GM23338 (cell line): ENCODE data around the gene MYO18A. TPM values are rescaled to one million over a fixed set of nuclear protein-coding genes. Genes with fewer than 3 reads are reported as not detected.

Experiments used
- ATAC-seq: fragments of 200-7000 bp; cut with Tn5 transposase; 3 replicates; pipeline ENCODE4 v1.9.1; 2020
- DNase-seq: peaks from one replicate; pipeline ENCODE4 v3.0.0-alpha.2; 2015; ENCODE audit warnings: low spot score
- H2AFZ ChIP-seq: fragments of 200-600 bp; sonication (generic); 2 replicates; pipeline ENCODE4 v1.8.0; 2016; ENCODE audit warnings: antibody characterized with exemption, mild to moderate bottlenecking, moderate library complexity
- H3F3A ChIP-seq: fragments of 200-600 bp; sonication (generic); replicated peaks from 2 replicates; pipeline ENCODE4 v1.8.0; 2017; ENCODE audit warnings: antibody characterized with exemption, mixed run types, low read depth
- H3K27ac ChIP-seq: fragments of 200-600 bp; sonication (generic); 2 replicates; pipeline ENCODE4 v1.6.1; 2016; ENCODE audit warnings: low read depth
- H3K27me3 ChIP-seq: fragments of 200-600 bp; sonication (generic); 2 replicates; pipeline ENCODE4 v1.8.0; 2016; ENCODE audit warnings: mild to moderate bottlenecking, mixed run types, moderate library complexity; ENCODE audit not compliant: insufficient read depth
- H3K36me3 ChIP-seq: fragments of 200-600 bp; sonication (generic); 2 replicates; pipeline ENCODE4 v1.8.0; 2016; ENCODE audit warnings: mild to moderate bottlenecking; ENCODE audit not compliant: insufficient read depth
- H3K4me1 ChIP-seq: fragments of 200-600 bp; sonication (generic); 2 replicates; pipeline ENCODE4 v1.8.0; 2016; ENCODE audit warnings: mild to moderate bottlenecking, moderate library complexity; ENCODE audit not compliant: insufficient read depth
- H3K4me2 ChIP-seq: fragments of 200-600 bp; sonication (generic); 2 replicates; pipeline ENCODE4 v1.7.1; 2017; ENCODE audit warnings: mixed run types
- H3K4me3 ChIP-seq: fragments of 200-600 bp; sonication (generic); 2 replicates; pipeline ENCODE4 v1.6.1; 2016; ENCODE audit warnings: mixed run types
- H3K79me2 ChIP-seq: fragments of 200-600 bp; sonication (generic); replicated peaks from 2 replicates; pipeline ENCODE4 v1.8.0; 2017; ENCODE audit warnings: mild to moderate bottlenecking; ENCODE audit not compliant: insufficient read depth
- H3K9me2 ChIP-seq: fragments of 200-600 bp; sonication (generic); 2 replicates; pipeline ENCODE4 v1.8.0; 2017; ENCODE audit not compliant: insufficient read depth
- H4K20me1 ChIP-seq: fragments of 200-600 bp; sonication (generic); replicated peaks from 2 replicates; pipeline ENCODE4 v1.8.0; 2017; ENCODE audit warnings: mild to moderate bottlenecking; ENCODE audit not compliant: insufficient read depth
- H3K27ac Mint-ChIP-seq: 2 replicates; pipeline ENCODE4 v1.8.0; 2020; ENCODE audit warnings: inconsistent platforms, mild to moderate bottlenecking, moderate library complexity, mixed read lengths
- H3K27me3 Mint-ChIP-seq: 3 replicates; pipeline ENCODE4 v1.8.0; 2022; ENCODE audit warnings: low read depth, mild to moderate bottlenecking, moderate library complexity, mixed read lengths, inconsistent platforms; ENCODE audit not compliant: insufficient read depth, poor library complexity
- H3K36me3 Mint-ChIP-seq: 3 replicates; pipeline ENCODE4 v1.8.0; 2021; ENCODE audit warnings: low read depth, mild to moderate bottlenecking, inconsistent platforms, moderate library complexity, mixed read lengths
- H3K4me1 Mint-ChIP-seq: 3 replicates; pipeline ENCODE4 v1.8.0; 2020; ENCODE audit warnings: mild to moderate bottlenecking, inconsistent platforms, mixed read lengths
- H3K4me3 Mint-ChIP-seq: 3 replicates; pipeline ENCODE4 v1.8.0; 2021; ENCODE audit warnings: moderate library complexity, mild to moderate bottlenecking, inconsistent platforms, mixed read lengths
- H3K9me3 Mint-ChIP-seq: 3 replicates; pipeline ENCODE4 v1.8.0; 2020; ENCODE audit warnings: moderate library complexity, mild to moderate bottlenecking, inconsistent platforms, mixed read lengths
- CREB1 ChIP-seq: fragments of 250-450 bp; sonication (Bioruptor Pico); IDR thresholded peaks from 2 replicates; pipeline ENCODE4 v1.5.0; 2020; ENCODE audit warnings: low read depth, mild to moderate bottlenecking, moderate library complexity
- EZH2 ChIP-seq: fragments of 200-600 bp; sonication (generic); IDR thresholded peaks from one replicate; pipeline ENCODE4 v1.8.0; 2017; ENCODE audit warnings: antibody characterized with exemption, mild to moderate bottlenecking, low read depth; ENCODE audit not compliant: unreplicated experiment
- EZH2phosphoT487 ChIP-seq: fragments of 200-600 bp; sonication (generic); IDR thresholded peaks from one replicate; pipeline ENCODE4 v1.8.1; 2018; ENCODE audit warnings: antibody characterized with exemption; ENCODE audit not compliant: unreplicated experiment
- NANOG ChIP-seq: IDR thresholded peaks from 2 replicates; pipeline ENCODE4 v1.6.1; 2016; ENCODE audit warnings: antibody characterized with exemption, borderline replicate concordance
- POLR2AphosphoS5 ChIP-seq: IDR thresholded peaks from 2 replicates; pipeline ENCODE4 v1.6.1; 2016; ENCODE audit warnings: antibody characterized with exemption, low read depth
- STAT1 ChIP-seq: IDR thresholded peaks from one replicate; pipeline ENCODE4 v1.6.1; 2016; ENCODE audit warnings: antibody characterized with exemption; ENCODE audit not compliant: unreplicated experiment
- ZNF114 ChIP-seq: fragments of 250-450 bp; sonication (Bioruptor Pico); IDR thresholded peaks from 2 replicates; pipeline ENCODE4 v1.5.0; 2020; ENCODE audit warnings: mild to moderate bottlenecking, moderate library complexity
- ZNF331 ChIP-seq: fragments of 250-450 bp; sonication (Bioruptor Pico); IDR thresholded peaks from 2 replicates; pipeline ENCODE4 v1.5.0; 2020; ENCODE audit warnings: low read depth, mild to moderate bottlenecking, moderate library complexity
- polyA plus RNA-seq: library from polyadenylated mRNA; unstranded; fragments of >200 nt; fragmentation: Nextera tagmentation; extraction: Ambion mirVana; gene quantifications from 2 replicates; pipeline ENCODE4 v1.2.1, GENCODE V29; 2016
- total RNA-seq: library from RNA; depleted of rRNA; stranded (reverse); fragments of >200 nt; shearing (Covaris generic); gene quantifications from 2 replicates; pipeline ENCODE4 v1.2.3, GENCODE V29; 2014
- TF ChIP-seq, protein P1 (sequence below), 2 experiments: fragments of 200-600 bp in 1 of 2; sonication (generic) in 1 of 2; conservative IDR thresholded peaks; 2 replicates each; pipeline versions ENCODE4 v1.5.1 to v1.6.1; 2016 to 2017; ENCODE audit warnings: antibody characterized with exemption in 2 of 2, low read depth in 2 of 2, mild to moderate bottlenecking in 2 of 2, moderate library complexity in 1 of 2
- TF ChIP-seq, protein P2 (sequence below): fragments of 250-450 bp; sonication (Bioruptor Pico); IDR thresholded peaks from 2 replicates; pipeline ENCODE4 v1.5.0; 2020; ENCODE audit warnings: mild to moderate bottlenecking, moderate library complexity
- TF ChIP-seq, protein P3 (sequence below): IDR thresholded peaks from one replicate; pipeline ENCODE4 v1.6.1; 2018; ENCODE audit warnings: antibody characterized with exemption; ENCODE audit not compliant: unreplicated experiment
- TF ChIP-seq, protein P4 (sequence below): IDR thresholded peaks from 2 replicates; pipeline ENCODE4 v1.6.1; 2016; ENCODE audit warnings: antibody characterized with exemption

MYO18A gene
- total and polyA plus RNA-seq, 2 experiments from 2014 or later: 18.3 to 37.5 TPM

DNA sequence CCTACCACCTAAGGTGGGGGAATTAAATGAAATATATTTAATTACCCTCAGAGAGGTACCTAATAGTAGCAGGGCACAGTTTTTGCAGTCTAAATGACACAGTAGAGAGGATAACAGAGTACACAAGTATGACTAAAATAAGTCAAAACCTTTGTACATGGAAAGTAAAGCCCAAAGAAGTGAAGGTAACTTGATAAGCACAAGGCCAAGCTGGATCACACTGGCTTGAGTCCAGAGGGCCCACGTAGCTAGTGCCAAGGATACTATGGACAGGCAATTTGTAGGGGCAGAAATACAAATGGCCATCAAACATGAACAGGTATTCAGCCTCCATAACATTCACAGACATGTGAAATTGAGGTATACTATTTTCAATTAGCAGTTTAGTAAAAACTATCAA is 7.6 kb downstream of the MYO18A start:
- Histone ChIP-seq H3K9me2 (no peaks in the 10 kb centered on the region), H3K4me1 (peaks cover 13% of the 10 kb centered on the region), H3K27me3 (no peaks in the 10 kb centered on the region), H2AFZ (no peak overlapping the region), H3F3A (peaks cover 5% of the 10 kb centered on the region; the same call in 1 of the 2 replicates), H4K20me1 (no peaks in the 10 kb centered on the region; the same call in 1 of the 2 replicates), H3K4me3 (no peak overlapping the region), H3K4me2 (no peak overlapping the region), H3K27ac (no peak overlapping the region), H3K36me3 (no peaks in the 10 kb centered on the region), H3K79me2 (peaks cover 52% of the 10 kb centered on the region)
- Mint-ChIP-seq H3K27me3 (no peaks in the 10 kb centered on the region), H3K36me3 (no peaks in the 10 kb centered on the region), H3K4me1 (peaks cover 21% of the 10 kb centered on the region), H3K9me3 (no peaks in the 10 kb centered on the region), H3K4me3 (no peak overlapping the region), H3K27ac (no peak overlapping the region)
- ATAC-seq (no peak), DNase-seq (no peak)
- TF ChIP-seq CREB1 (CRISPR knock-in tag) (no peak), EZH2phosphoT487 (no peak), ZNF331 (no peak), POLR2AphosphoS5 (no peak), NANOG (no peak), STAT1 (no peak), ZNF114 (CRISPR knock-in tag) (no peak), EZH2 (no peak)
- TF ChIP-seq, protein P1, sequence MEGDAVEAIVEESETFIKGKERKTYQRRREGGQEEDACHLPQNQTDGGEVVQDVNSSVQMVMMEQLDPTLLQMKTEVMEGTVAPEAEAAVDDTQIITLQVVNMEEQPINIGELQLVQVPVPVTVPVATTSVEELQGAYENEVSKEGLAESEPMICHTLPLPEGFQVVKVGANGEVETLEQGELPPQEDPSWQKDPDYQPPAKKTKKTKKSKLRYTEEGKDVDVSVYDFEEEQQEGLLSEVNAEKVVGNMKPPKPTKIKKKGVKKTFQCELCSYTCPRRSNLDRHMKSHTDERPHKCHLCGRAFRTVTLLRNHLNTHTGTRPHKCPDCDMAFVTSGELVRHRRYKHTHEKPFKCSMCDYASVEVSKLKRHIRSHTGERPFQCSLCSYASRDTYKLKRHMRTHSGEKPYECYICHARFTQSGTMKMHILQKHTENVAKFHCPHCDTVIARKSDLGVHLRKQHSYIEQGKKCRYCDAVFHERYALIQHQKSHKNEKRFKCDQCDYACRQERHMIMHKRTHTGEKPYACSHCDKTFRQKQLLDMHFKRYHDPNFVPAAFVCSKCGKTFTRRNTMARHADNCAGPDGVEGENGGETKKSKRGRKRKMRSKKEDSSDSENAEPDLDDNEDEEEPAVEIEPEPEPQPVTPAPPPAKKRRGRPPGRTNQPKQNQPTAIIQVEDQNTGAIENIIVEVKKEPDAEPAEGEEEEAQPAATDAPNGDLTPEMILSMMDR (conservative IDR thresholded peaks at IDR 0.05; ENCODE audit: low read depth in 2 of 2): no peak
- TF ChIP-seq, protein P2, sequence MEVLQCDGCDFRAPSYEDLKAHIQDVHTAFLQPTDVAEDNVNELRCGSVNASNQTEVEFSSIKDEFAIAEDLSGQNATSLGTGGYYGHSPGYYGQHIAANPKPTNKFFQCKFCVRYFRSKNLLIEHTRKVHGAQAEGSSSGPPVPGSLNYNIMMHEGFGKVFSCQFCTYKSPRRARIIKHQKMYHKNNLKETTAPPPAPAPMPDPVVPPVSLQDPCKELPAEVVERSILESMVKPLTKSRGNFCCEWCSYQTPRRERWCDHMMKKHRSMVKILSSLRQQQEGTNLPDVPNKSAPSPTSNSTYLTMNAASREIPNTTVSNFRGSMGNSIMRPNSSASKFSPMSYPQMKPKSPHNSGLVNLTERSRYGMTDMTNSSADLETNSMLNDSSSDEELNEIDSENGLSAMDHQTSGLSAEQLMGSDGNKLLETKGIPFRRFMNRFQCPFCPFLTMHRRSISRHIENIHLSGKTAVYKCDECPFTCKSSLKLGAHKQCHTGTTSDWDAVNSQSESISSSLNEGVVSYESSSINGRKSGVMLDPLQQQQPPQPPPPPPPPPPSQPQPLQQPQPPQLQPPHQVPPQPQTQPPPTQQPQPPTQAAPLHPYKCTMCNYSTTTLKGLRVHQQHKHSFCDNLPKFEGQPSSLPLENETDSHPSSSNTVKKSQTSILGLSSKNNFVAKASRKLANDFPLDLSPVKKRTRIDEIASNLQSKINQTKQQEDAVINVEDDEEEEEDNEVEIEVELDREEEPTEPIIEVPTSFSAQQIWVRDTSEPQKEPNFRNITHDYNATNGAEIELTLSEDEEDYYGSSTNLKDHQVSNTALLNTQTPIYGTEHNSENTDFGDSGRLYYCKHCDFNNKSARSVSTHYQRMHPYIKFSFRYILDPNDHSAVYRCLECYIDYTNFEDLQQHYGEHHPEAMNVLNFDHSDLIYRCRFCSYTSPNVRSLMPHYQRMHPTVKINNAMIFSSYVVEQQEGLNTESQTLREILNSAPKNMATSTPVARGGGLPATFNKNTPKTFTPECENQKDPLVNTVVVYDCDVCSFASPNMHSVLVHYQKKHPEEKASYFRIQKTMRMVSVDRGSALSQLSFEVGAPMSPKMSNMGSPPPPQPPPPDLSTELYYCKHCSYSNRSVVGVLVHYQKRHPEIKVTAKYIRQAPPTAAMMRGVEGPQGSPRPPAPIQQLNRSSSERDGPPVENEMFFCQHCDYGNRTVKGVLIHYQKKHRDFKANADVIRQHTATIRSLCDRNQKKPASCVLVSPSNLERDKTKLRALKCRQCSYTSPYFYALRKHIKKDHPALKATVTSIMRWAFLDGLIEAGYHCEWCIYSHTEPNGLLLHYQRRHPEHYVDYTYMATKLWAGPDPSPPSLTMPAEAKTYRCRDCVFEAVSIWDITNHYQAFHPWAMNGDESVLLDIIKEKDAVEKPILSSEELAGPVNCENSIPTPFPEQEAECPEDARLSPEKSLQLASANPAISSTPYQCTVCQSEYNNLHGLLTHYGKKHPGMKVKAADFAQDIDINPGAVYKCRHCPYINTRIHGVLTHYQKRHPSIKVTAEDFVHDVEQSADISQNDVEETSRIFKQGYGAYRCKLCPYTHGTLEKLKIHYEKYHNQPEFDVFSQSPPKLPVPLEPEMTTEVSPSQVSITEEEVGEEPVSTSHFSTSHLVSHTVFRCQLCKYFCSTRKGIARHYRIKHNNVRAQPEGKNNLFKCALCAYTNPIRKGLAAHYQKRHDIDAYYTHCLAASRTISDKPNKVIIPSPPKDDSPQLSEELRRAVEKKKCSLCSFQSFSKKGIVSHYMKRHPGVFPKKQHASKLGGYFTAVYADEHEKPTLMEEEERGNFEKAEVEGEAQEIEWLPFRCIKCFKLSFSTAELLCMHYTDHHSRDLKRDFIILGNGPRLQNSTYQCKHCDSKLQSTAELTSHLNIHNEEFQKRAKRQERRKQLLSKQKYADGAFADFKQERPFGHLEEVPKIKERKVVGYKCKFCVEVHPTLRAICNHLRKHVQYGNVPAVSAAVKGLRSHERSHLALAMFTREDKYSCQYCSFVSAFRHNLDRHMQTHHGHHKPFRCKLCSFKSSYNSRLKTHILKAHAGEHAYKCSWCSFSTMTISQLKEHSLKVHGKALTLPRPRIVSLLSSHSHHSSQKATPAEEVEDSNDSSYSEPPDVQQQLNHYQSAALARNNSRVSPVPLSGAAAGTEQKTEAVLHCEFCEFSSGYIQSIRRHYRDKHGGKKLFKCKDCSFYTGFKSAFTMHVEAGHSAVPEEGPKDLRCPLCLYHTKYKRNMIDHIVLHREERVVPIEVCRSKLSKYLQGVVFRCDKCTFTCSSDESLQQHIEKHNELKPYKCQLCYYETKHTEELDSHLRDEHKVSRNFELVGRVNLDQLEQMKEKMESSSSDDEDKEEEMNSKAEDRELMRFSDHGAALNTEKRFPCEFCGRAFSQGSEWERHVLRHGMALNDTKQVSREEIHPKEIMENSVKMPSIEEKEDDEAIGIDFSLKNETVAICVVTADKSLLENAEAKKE (CRISPR knock-in tag): no peak
- TF ChIP-seq, protein P3, sequence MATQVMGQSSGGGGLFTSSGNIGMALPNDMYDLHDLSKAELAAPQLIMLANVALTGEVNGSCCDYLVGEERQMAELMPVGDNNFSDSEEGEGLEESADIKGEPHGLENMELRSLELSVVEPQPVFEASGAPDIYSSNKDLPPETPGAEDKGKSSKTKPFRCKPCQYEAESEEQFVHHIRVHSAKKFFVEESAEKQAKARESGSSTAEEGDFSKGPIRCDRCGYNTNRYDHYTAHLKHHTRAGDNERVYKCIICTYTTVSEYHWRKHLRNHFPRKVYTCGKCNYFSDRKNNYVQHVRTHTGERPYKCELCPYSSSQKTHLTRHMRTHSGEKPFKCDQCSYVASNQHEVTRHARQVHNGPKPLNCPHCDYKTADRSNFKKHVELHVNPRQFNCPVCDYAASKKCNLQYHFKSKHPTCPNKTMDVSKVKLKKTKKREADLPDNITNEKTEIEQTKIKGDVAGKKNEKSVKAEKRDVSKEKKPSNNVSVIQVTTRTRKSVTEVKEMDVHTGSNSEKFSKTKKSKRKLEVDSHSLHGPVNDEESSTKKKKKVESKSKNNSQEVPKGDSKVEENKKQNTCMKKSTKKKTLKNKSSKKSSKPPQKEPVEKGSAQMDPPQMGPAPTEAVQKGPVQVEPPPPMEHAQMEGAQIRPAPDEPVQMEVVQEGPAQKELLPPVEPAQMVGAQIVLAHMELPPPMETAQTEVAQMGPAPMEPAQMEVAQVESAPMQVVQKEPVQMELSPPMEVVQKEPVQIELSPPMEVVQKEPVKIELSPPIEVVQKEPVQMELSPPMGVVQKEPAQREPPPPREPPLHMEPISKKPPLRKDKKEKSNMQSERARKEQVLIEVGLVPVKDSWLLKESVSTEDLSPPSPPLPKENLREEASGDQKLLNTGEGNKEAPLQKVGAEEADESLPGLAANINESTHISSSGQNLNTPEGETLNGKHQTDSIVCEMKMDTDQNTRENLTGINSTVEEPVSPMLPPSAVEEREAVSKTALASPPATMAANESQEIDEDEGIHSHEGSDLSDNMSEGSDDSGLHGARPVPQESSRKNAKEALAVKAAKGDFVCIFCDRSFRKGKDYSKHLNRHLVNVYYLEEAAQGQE: no peak
- TF ChIP-seq, protein P4, sequence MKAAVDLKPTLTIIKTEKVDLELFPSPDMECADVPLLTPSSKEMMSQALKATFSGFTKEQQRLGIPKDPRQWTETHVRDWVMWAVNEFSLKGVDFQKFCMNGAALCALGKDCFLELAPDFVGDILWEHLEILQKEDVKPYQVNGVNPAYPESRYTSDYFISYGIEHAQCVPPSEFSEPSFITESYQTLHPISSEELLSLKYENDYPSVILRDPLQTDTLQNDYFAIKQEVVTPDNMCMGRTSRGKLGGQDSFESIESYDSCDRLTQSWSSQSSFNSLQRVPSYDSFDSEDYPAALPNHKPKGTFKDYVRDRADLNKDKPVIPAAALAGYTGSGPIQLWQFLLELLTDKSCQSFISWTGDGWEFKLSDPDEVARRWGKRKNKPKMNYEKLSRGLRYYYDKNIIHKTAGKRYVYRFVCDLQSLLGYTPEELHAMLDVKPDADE: no peak
